Islet precursor cell (in vitro differentiated cells): ENCODE results near the gene SLC9A3.

ENCODE experiments used
- DNase-seq: peaks from one replicate; pipeline ENCODE4 v3.0.0-alpha.2; 2018

Gene SLC9A3

GRCh38 chr5:538271-538771 lies 14.1 kb upstream of the SLC9A3 start:
- no peak for DNase-seq

- DNase-seq, result no peak
These were observed 13.4 kb upstream of the SLC9A3 start for GRCh38 chr5:537621-538071.

- DNase-seq, result no peak
These were observed 12.8 kb upstream of the SLC9A3 start for GRCh38 chr5:537098-537497.

GRCh38 chr5:535846-536698 lies 11.8 kb upstream of the SLC9A3 start:
- no peak for DNase-seq

- no peak for DNase-seq
These were observed 10.8 kb upstream of the SLC9A3 start for GRCh38 chr5:534743-535671.

- no peak for DNase-seq
These were observed 9.9 kb upstream of the SLC9A3 start for GRCh38 chr5:533955-534742.

GRCh38 chr5:533243-533954 lies 9.2 kb upstream of the SLC9A3 start:
- no peak for DNase-seq

- no peak for DNase-seq
These were observed 8.4 kb upstream of the SLC9A3 start for GRCh38 chr5:532521-533242.

- DNase-seq, result no peak
These were observed 7.6 kb upstream of the SLC9A3 start for GRCh38 chr5:531749-532315.

GRCh38 chr5:531101-531748 lies 7.0 kb upstream of the SLC9A3 start:
- DNase-seq, result no peak

- no peak for DNase-seq
These were observed 6.0 kb upstream of the SLC9A3 start for GRCh38 chr5:530001-530955.

GRCh38 chr5:528629-529511 lies 4.6 kb upstream of the SLC9A3 start:
- DNase-seq, result no peak

- no peak for DNase-seq
These were observed 3.7 kb upstream of the SLC9A3 start for GRCh38 chr5:527646-528628.

- no peak for DNase-seq
These were observed 2.3 kb upstream of the SLC9A3 start for GRCh38 chr5:526456-527088.

GRCh38 chr5:525916-526315 lies 1.7 kb upstream of the SLC9A3 start:
- DNase-seq, result no peak
